NCI-H446 (cell line): ENCODE results near the gene KIRREL1.

Experiments
- DNase-seq, 2 experiments: peaks; one replicate each; lab custom pipeline; 2025; lab: John Stamatoyannopoulos, UW

The KIRREL1 gene

GRCh38 chr1:158035976-158036583 lies 42.6 kb downstream of the KIRREL1 start:
- peak in 1 of 2 experiments; percentile 45 for DNase-seq

DNA sequence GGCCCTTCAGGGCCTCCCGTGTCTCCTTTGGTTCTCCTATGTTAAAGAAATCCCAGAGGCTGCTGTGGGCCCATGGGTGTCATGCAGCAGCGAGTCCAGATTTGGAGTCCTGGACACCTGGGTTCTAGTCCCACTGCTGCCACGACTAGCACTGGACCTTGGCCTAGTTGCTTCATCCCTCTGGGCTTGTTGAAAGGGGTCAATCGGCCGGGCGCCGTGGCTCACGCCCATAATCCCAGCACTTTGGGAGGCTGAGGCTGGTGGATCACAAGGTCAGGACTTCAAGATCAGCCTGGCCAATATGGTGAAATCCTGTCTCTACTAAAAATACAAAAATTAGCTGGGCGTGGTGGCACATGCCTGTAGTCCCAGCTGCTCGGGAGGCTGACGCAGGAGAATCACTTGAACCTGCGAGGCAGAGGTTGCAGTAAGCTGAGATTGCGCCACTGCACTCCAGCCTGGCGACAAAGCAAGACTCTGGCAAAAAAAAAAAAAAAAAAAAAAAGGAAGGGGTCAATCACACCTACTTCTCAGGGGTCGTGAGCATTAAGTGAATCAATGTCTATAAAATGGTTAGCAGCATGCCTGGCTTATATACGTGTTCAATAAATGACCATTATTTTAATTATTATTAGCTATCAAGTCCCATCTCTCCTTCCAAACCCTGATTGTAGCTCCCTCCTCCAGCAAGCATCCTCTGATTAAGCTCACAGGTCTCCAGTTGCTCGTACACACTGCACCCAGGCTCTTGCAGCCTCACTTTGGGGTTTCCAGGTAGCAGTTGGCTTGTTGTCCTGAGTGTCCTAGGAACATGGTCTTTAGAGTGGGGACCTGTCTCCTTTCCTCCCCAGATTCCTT lies 43.8 kb downstream of the KIRREL1 start:
- no peak for DNase-seq

DNA sequence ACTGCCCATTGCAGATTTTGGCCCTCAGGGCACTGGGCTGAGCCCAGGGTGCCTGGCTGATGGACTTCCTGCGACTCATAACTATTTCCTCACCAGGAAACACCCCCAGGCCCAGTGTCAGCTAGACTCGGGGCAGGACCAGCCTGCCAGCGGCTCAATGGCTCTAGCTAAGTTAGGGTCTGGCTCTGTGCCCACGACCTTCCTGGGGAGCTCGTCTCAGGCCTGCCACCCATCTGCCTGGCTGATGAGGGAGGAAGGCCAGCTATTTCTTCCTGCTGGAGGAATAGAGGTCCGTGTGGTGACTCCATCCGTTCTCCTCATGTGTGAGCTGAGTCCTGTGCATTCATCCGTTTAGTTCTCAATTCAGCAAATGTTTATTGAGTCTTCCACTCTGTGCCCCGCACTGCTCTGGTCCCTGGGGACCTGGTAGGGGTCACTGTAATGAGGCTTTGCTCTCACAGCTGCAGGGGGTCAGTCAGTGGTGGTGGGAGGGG lies 44.5 kb downstream of the KIRREL1 start:
- peak; percentile 57 to 89 for DNase-seq

GRCh38 chr1:158038793-158039192 lies 45.3 kb downstream of the KIRREL1 start:
- no peak for DNase-seq

GRCh38 chr1:158039380-158039779 lies 45.9 kb downstream of the KIRREL1 start:
- no peak for DNase-seq

DNA sequence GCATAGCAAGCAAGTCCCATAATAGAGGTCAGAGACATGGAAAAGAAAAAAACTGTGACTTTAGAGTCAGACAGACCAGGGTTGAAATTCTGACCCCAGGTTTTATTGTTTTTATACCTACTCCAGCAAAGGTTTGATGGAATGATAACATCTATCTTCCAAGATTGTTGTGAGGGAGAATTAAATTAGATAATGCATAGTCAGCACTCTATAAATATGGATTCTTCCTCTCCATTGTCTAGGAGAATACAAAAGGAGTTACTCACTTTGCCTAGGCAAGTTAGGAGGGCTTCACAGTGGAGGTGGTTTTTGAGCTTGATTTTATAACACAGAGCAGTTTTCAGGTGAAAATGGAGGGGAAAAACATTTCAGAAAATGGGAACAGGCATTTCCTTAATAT lies 46.9 kb downstream of the KIRREL1 start:
- no peak for DNase-seq

GRCh38 chr1:158043232-158043631 lies 49.8 kb downstream of the KIRREL1 start:
- DNase-seq: no peak

DNA sequence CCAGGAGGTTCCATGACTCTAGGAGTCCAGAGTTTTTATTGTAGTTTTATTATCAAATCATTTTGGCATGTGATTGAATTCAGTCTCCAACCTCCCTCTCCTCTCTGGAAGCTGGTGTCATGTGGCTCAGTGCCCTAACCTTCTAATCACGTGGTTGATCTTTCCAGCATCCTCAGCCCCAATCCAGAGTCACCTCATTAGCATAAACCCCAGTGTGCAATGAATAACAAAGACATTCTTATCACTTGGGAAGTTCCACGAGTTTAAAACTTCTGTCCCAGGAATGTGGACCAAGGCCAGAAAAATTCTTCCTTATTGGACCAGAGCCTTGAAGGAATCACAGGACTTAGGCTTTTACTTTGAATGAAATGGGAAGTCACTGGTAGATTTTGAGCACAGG lies 52.2 kb downstream of the KIRREL1 start:
- no peak for DNase-seq

DNA sequence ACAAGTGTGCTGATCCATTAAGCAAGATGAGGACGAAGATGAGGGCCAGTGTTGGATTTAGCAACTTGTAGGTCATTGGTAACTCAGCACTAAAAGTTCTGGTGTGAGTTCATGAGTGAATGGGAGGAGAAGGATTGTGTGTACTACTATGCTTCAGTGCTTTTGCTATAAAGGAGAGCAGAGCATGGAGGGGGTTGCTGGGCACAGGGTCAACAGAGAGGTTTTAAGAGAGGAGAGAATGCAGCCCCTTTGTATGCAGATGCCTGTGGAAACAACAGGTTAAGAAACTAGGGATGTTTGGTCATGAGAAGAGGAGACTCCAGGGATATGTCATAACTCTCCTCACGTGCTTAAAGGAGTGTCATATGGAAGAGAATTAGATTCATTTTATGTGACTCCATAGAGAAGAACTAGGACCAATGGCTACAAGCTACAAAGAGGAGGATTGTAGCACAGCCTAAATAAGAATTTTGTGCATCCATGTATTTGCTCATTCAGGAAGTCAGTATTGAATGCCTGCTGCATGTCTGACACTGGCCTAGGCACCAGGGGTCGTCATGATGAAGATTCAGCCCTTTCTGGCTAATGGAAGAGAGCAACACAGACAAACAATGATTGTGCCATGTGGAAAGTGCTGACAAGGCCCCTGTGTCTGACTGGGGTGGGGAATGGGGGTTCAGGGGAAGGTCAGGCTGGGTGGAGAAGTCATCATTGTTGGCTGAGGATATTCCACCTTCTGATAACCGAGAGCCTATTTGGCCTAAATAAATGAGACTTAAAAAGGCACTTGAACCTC lies 53.5 kb downstream of the KIRREL1 start:
- no peak for DNase-seq

- DNase-seq: no peak
Measured at GRCh38 chr1:158048371-158049067, 55.1 kb downstream of the KIRREL1 start.

- no peak for DNase-seq
Measured at GRCh38 chr1:158049853-158050252, 56.4 kb downstream of the KIRREL1 start.

GRCh38 chr1:158053276-158053675 lies 59.8 kb downstream of the KIRREL1 start:
- no peak for DNase-seq

GRCh38 chr1:158054721-158055120 lies 61.3 kb downstream of the KIRREL1 start:
- no peak for DNase-seq

- DNase-seq: no peak
Measured at GRCh38 chr1:158055854-158056253, 62.4 kb downstream of the KIRREL1 start.

- DNase-seq: no peak
Measured at GRCh38 chr1:158056498-158056897, 63.1 kb downstream of the KIRREL1 start.

GRCh38 chr1:158058237-158058985 lies 65.0 kb downstream of the KIRREL1 start:
- no peak for DNase-seq

GRCh38 chr1:158059984-158060383 lies 66.5 kb downstream of the KIRREL1 start:
- peak in 1 of 2 experiments; percentile 42 for DNase-seq

- no peak for DNase-seq
Measured at GRCh38 chr1:158062174-158062573, 68.7 kb downstream of the KIRREL1 start.

- DNase-seq: no peak
Measured at GRCh38 chr1:158067662-158068061, 74.2 kb downstream of the KIRREL1 start.

DNA sequence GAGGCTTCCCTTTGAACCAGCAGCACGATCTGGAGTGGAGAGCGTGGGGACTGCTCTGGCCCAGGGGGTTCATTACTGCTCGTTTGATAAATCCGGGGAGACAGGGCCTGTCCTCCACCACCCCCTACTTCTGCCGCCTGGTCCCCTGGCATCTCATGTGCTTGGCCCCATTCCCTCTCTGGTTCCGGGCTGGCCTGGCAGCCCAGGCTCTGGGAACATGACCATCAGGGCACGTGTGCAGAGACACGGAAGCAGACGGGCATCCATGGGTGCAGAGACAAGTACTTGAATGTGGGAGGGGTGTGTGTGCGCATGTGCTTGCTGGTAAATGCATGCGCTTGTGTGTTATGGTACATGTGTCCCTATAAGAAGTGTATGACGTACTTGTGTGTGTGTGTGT lies 75.5 kb downstream of the KIRREL1 start:
- no peak for DNase-seq

DNA sequence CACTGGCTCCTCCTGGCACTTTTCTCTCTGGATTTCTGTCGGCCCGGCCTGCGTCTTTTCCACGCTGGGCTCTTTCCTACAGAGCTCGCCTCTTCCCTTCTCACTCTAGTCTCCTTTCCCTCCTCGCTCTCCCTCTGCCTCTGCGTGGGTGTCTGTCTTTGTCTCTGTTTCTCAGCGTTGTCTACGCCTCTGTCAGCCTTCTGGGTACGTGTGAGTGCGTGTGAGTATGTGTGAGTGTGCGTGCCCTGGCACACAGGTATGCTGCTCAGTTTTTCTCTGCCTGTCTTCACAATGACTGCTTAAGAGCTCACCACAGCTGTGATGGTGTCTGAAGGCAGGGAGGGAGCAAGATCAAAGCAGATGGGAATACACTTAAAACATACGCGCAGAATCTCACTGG lies 77.7 kb downstream of the KIRREL1 start:
- DNase-seq: no peak
